Nephron (organoid): Measurements from ENCODE around the gene DLGAP1.

ENCODE experiments used
- H3K27ac Mint-ChIP-seq, 3 experiments: 2 replicates each; pipeline ENCODE4 v1.8.0; 2020; ENCODE audit warnings: mixed read lengths in 3 of 3, mild to moderate bottlenecking in 2 of 3, moderate library complexity in 1 of 3
- H3K27me3 Mint-ChIP-seq: 2 replicates; pipeline ENCODE4 v1.8.0; 2021; ENCODE audit warnings: low read depth, mild to moderate bottlenecking, moderate library complexity, mixed read lengths
- H3K36me3 Mint-ChIP-seq: 2 replicates; pipeline ENCODE4 v1.8.0; 2020; ENCODE audit warnings: low read depth, mixed read lengths
- H3K4me1 Mint-ChIP-seq: 2 replicates; pipeline ENCODE4 v1.8.0; 2020; ENCODE audit warnings: mixed read lengths
- H3K4me3 Mint-ChIP-seq, 3 experiments: 2 replicates each; pipeline ENCODE4 v1.8.0; 2020; ENCODE audit warnings: mild to moderate bottlenecking in 3 of 3, mixed read lengths in 3 of 3, moderate library complexity in 2 of 3
- H3K9me3 Mint-ChIP-seq: 2 replicates; pipeline ENCODE4 v1.8.0; 2020; ENCODE audit warnings: mixed read lengths
- CTCF ChIP-seq, 3 experiments: fragments of 200-600 bp; sonication (generic); IDR thresholded peaks; one replicate each; pipeline ENCODE4 v1.5.0; 2021; ENCODE audit warnings: antibody characterized with exemption in 3 of 3; ENCODE audit not compliant: unreplicated experiment in 3 of 3

DLGAP1 gene

GRCh38 chr18:3758531-3758930 is 696.6 kb downstream of the DLGAP1 start:
- no peak overlapping the region for H3K4me3 Mint-ChIP-seq

GRCh38 chr18:3757361-3757760 is 697.7 kb downstream of the DLGAP1 start:
- Mint-ChIP-seq H3K9me3 (peaks cover 18% of the 10 kb centered on the region), H3K27me3 (no peaks in the 10 kb centered on the region), H3K4me1 (no peaks in the 10 kb centered on the region), H3K4me3 (no peak overlapping the region), H3K27ac (no peak overlapping the region), H3K36me3 (peaks cover 13% of the 10 kb centered on the region)
- TF ChIP-seq CTCF (IDR thresholded peaks at IDR 0.05; ENCODE audit: unreplicated experiment in 3 of 3) = no peak

More at GRCh38 chr18:3758531-3758930, 696.6 kb downstream of the DLGAP1 start:
- Mint-ChIP-seq H3K36me3 (peaks cover 13% of the 10 kb centered on the region), H3K4me1 (no peaks in the 10 kb centered on the region), H3K9me3 (peaks cover 18% of the 10 kb centered on the region), H3K27me3 (no peaks in the 10 kb centered on the region), H3K27ac (no peak overlapping the region)
- no peak for TF ChIP-seq CTCF (IDR thresholded peaks at IDR 0.05; ENCODE audit: unreplicated experiment in 3 of 3)

GRCh38 chr18:3753106-3753505 is 702.0 kb downstream of the DLGAP1 start:
- no peaks in the 10 kb centered on the region for H3K4me1 Mint-ChIP-seq
- no peaks in the 10 kb centered on the region for H3K27me3 Mint-ChIP-seq
- H3K9me3 Mint-ChIP-seq = peaks cover 13% of the 10 kb centered on the region
- no peak overlapping the region for H3K4me3 Mint-ChIP-seq
- no peak overlapping the region for H3K27ac Mint-ChIP-seq
- H3K36me3 Mint-ChIP-seq = peaks cover 9% of the 10 kb centered on the region
- TF ChIP-seq CTCF (IDR thresholded peaks at IDR 0.05; ENCODE audit: unreplicated experiment in 3 of 3) = no peak

GRCh38 chr18:3748086-3748485 is 707.0 kb downstream of the DLGAP1 start:
- Mint-ChIP-seq H3K27ac (no peak overlapping the region), H3K9me3 (no peaks in the 10 kb centered on the region), H3K4me1 (no peaks in the 10 kb centered on the region), H3K27me3 (no peaks in the 10 kb centered on the region), H3K36me3 (no peaks in the 10 kb centered on the region), H3K4me3 (no peak overlapping the region)
- no peak for TF ChIP-seq CTCF (IDR thresholded peaks at IDR 0.05; ENCODE audit: unreplicated experiment in 3 of 3)

GRCh38 chr18:3747176-3747973 is 707.7 kb downstream of the DLGAP1 start:
- TF ChIP-seq CTCF (IDR thresholded peaks at IDR 0.05; ENCODE audit: unreplicated experiment in 3 of 3) = no peak
- Mint-ChIP-seq H3K9me3 (no peaks in the 10 kb centered on the region), H3K27ac (no peak overlapping the region)

GRCh38 chr18:3742541-3742940 is 712.6 kb downstream of the DLGAP1 start:
- no peak overlapping the region for H3K4me3 Mint-ChIP-seq
- peaks cover 18% of the 10 kb centered on the region for H3K36me3 Mint-ChIP-seq
- H3K4me1 Mint-ChIP-seq = no peaks in the 10 kb centered on the region
- no peak for TF ChIP-seq CTCF (IDR thresholded peaks at IDR 0.05; ENCODE audit: unreplicated experiment in 3 of 3)
- no peak overlapping the region for H3K27ac Mint-ChIP-seq
- H3K9me3 Mint-ChIP-seq = peaks cover 9% of the 10 kb centered on the region
- H3K27me3 Mint-ChIP-seq = no peaks in the 10 kb centered on the region

More at GRCh38 chr18:3747176-3747973, 707.7 kb downstream of the DLGAP1 start:
- H3K4me3 Mint-ChIP-seq = no peak overlapping the region
- H3K27me3 Mint-ChIP-seq = no peaks in the 10 kb centered on the region
- no peaks in the 10 kb centered on the region for H3K4me1 Mint-ChIP-seq
- H3K36me3 Mint-ChIP-seq = peaks cover 4% of the 10 kb centered on the region
